ENCODE results near the gene ZNF652. TPM values are rescaled to one million over a fixed set of nuclear protein-coding genes. Genes with fewer than 3 reads are reported as not detected.
"Not testable (repeated sequence)": the region's sequence is repeated elsewhere in the genome, so short reads cannot be mapped to it uniquely, and the experiment has no call there.

The ZNF652 gene
- total and polyA plus RNA-seq, 2 experiments from 2014 or later, result 36.2 to 54.5 TPM

- TF ChIP-seq STAT1 (IDR thresholded peaks at IDR 0.05; ENCODE audit: unreplicated experiment), result no peak
- TF ChIP-seq CREB1 (CRISPR knock-in tag; IDR thresholded peaks at IDR 0.05; ENCODE audit: low read depth), result no peak
- TF ChIP-seq ZNF114 (CRISPR knock-in tag; IDR thresholded peaks at IDR 0.05), result no peak
- TF ChIP-seq CTCF (conservative IDR thresholded peaks at IDR 0.05; ENCODE audit: low read depth in 2 of 2), result no peak
- TF ChIP-seq EZH2phosphoT487 (IDR thresholded peaks at IDR 0.05; ENCODE audit: unreplicated experiment), result no peak
Observed at GRCh38 chr17:49266233-49266632, 95.8 kb downstream of the ZNF652 start (continued).

- H3F3A ChIP-seq (replicated peaks; ENCODE audit: low read depth); H3K27ac ChIP-seq (ENCODE audit: low read depth); H3K9me3 Mint-ChIP-seq; ATAC-seq; H3K79me2 ChIP-seq (replicated peaks; ENCODE audit: insufficient read depth); H3K36me3 Mint-ChIP-seq (ENCODE audit: low read depth); H4K20me1 ChIP-seq (replicated peaks; ENCODE audit: insufficient read depth); H3K9me2 ChIP-seq (ENCODE audit: insufficient read depth); H3K36me3 ChIP-seq (ENCODE audit: insufficient read depth); H2AFZ ChIP-seq; H3K27ac Mint-ChIP-seq; H3K4me2 ChIP-seq; DNase-seq (ENCODE audit: low spot score); H3K4me1 ChIP-seq (ENCODE audit: insufficient read depth); H3K4me1 Mint-ChIP-seq; H3K4me3 ChIP-seq: not testable (repeated sequence)
- Mint-ChIP-seq H3K4me3 (peak overlapping the region; percentile 71; the same call in 1 of the 3 replicates), H3K27me3 (ENCODE audit: insufficient read depth, low read depth, poor library complexity) (peaks cover 28% of the 10 kb centered on the region)
- peaks cover 24% of the 10 kb centered on the region for H3K27me3 ChIP-seq (ENCODE audit: insufficient read depth)
- TF ChIP-seq CTCF (conservative IDR thresholded peaks at IDR 0.05; ENCODE audit: low read depth in 2 of 2), result peak; percentile 45 to 57; a peak in 3 of 4 replicates
Observed at GRCh38 chr17:49261540-49261939, 100.5 kb downstream of the ZNF652 start.

GRCh38 chr17:49260817-49261291 is 101.2 kb downstream of the ZNF652 start:
- DNase-seq (ENCODE audit: low spot score) (no peak), ATAC-seq (no peak)
- Histone ChIP-seq H3K4me2 (peak overlapping the region; percentile 92), H2AFZ (peak overlapping the region; percentile 98), H3K4me1 (ENCODE audit: insufficient read depth) (no peaks in the 10 kb centered on the region), H3F3A (replicated peaks; ENCODE audit: low read depth) (no peaks in the 10 kb centered on the region), H3K27ac (ENCODE audit: low read depth) (no peak overlapping the region), H4K20me1 (replicated peaks; ENCODE audit: insufficient read depth) (no peaks in the 10 kb centered on the region), H3K27me3 (ENCODE audit: insufficient read depth) (peaks cover 24% of the 10 kb centered on the region), H3K36me3 (ENCODE audit: insufficient read depth) (no peaks in the 10 kb centered on the region), H3K4me3 (peak overlapping the region; percentile 72), H3K9me2 (ENCODE audit: insufficient read depth) (no peaks in the 10 kb centered on the region), H3K79me2 (replicated peaks; ENCODE audit: insufficient read depth) (no peaks in the 10 kb centered on the region)
- no peak overlapping the region for H3K27ac Mint-ChIP-seq
- peaks cover 28% of the 10 kb centered on the region for H3K27me3 Mint-ChIP-seq (ENCODE audit: insufficient read depth, low read depth, poor library complexity)
- H3K36me3 Mint-ChIP-seq (ENCODE audit: low read depth), result no peaks in the 10 kb centered on the region
- H3K4me3 Mint-ChIP-seq, result peak overlapping the region; percentile 71
- peaks cover 5% of the 10 kb centered on the region for H3K4me1 Mint-ChIP-seq
- H3K9me3 Mint-ChIP-seq, result no peaks in the 10 kb centered on the region
- TF ChIP-seq NANOG (IDR thresholded peaks at IDR 0.05; ENCODE audit: borderline replicate concordance) (no peak), ZNF331 (CRISPR knock-in tag; IDR thresholded peaks at IDR 0.05; ENCODE audit: low read depth) (no peak), REST (IDR thresholded peaks at IDR 0.05; ENCODE audit: unreplicated experiment) (no peak), ETS1 (IDR thresholded peaks at IDR 0.05) (no peak), EZH2 (IDR thresholded peaks at IDR 0.05; ENCODE audit: low read depth, unreplicated experiment) (no peak), CTCF (conservative IDR thresholded peaks at IDR 0.05; ENCODE audit: low read depth in 2 of 2) (no peak)

All from GM23338 (cell line).